GM18868 (cell line): Measurements from ENCODE around the gene SLC9A1.

Experiments used
- ATAC-seq: cut with Tn5 transposase; IDR thresholded peaks from one replicate; pipeline ENCODE4 v1.9.1; 2021; ENCODE audit warnings: mild to moderate bottlenecking, moderate library complexity; ENCODE audit not compliant: unreplicated experiment

The SLC9A1 gene

GRCh38 chr1:27084107-27084506 lies 70.8 kb downstream of the SLC9A1 start:
- no peak for ATAC-seq

- ATAC-seq, result no peak
Observed at GRCh38 chr1:27077968-27078367, 77.0 kb downstream of the SLC9A1 start.

- ATAC-seq, result no peak
Observed at GRCh38 chr1:27076803-27077202, 78.1 kb downstream of the SLC9A1 start.

GRCh38 chr1:27074175-27074780 lies 80.6 kb downstream of the SLC9A1 start:
- no peak for ATAC-seq

- no peak for ATAC-seq
Observed at GRCh38 chr1:27071049-27071416, 83.9 kb downstream of the SLC9A1 start.

- no peak for ATAC-seq
Observed at GRCh38 chr1:27070390-27071048, 84.4 kb downstream of the SLC9A1 start.

GRCh38 chr1:27068922-27069321 lies 86.0 kb downstream of the SLC9A1 start:
- ATAC-seq, result no peak

GRCh38 chr1:27065999-27066630 lies 88.8 kb downstream of the SLC9A1 start:
- ATAC-seq, result no peak

GRCh38 chr1:27060891-27061290 lies 94.0 kb downstream of the SLC9A1 start:
- ATAC-seq, result no peak

- ATAC-seq, result no peak
Observed at GRCh38 chr1:27058966-27059669, 95.8 kb downstream of the SLC9A1 start.

GRCh38 chr1:27057801-27058625 lies 96.9 kb downstream of the SLC9A1 start:
- no peak for ATAC-seq

- no peak for ATAC-seq
Observed at GRCh38 chr1:27057389-27057788, 97.5 kb downstream of the SLC9A1 start.

- ATAC-seq, result no peak
Observed at GRCh38 chr1:27053977-27054753, 100.8 kb downstream of the SLC9A1 start.

- no peak for ATAC-seq
Observed at GRCh38 chr1:27052527-27052926, 102.4 kb downstream of the SLC9A1 start.

- no peak for ATAC-seq
Observed at GRCh38 chr1:27049607-27050006, 105.3 kb downstream of the SLC9A1 start.

GRCh38 chr1:27049100-27049499 lies 105.8 kb downstream of the SLC9A1 start:
- no peak for ATAC-seq
